GM12878 (cell line): Measurements from ENCODE around the gene SLC7A1. TPM values are rescaled to one million over a fixed set of nuclear protein-coding genes. Genes with fewer than 3 reads are reported as not detected.

Experiments used
- CBX3 ChIP-seq: fragments of 200-600 bp; sonication (generic); IDR thresholded peaks from 2 replicates; pipeline ENCODE4 v1.6.1; 2016; ENCODE audit warnings: low read depth, borderline replicate concordance
- IKZF2 ChIP-seq, 2 experiments: fragments of 450-650 bp; IDR thresholded peaks; 2 replicates each; pipeline ENCODE4 v1.6.1; 2017; ENCODE audit warnings: mild to moderate bottlenecking in 2 of 2, moderate library complexity in 2 of 2
- MYB ChIP-seq: fragments of 150-350 bp; IDR thresholded peaks from 2 replicates; pipeline ENCODE4 v1.6.1; 2014; ENCODE audit warnings: mild to moderate bottlenecking, low read depth, low read length, borderline replicate concordance
- PBX3 ChIP-seq: IDR thresholded peaks from 2 replicates; pipeline ENCODE4 v1.6.1; 2011; ENCODE audit warnings: mild to moderate bottlenecking, low read depth, low read length, moderate library complexity; ENCODE audit not compliant: insufficient replicate concordance
- SREBF2 ChIP-seq: IDR thresholded peaks from 2 replicates; pipeline ENCODE4 v1.6.1; 2012; ENCODE audit warnings: mild to moderate bottlenecking, low read length
- polyA plus RNA-seq, 11 experiments: library from polyadenylated mRNA; depleted of rRNA in 4 of 11; unstranded in 6 of 11; stranded (reverse) in 5 of 11; fragments of >200 nt; fragmentation: Nextera tagmentation in 4 of 11; fragmentation: Illumina TruSeq in 1 of 11; extraction: Ambion mirVana in 4 of 11; extraction: Trizol in 1 of 11; gene quantifications; 1 replicate in 1 of 11; 2 replicates in 10 of 11; pipeline versions ENCODE4 v1.2.1 to v1.2.3, GENCODE V29; 2011 to 2016; ENCODE audit warnings: inconsistent platforms in 2 of 11, missing spikeins in 2 of 11, low read depth in 1 of 11
- total RNA-seq, 4 experiments: library from RNA; depleted of rRNA in 3 of 4; stranded (reverse); fragments of >200 nt in 3 of 4; fragmentation: Illumina TruSeq in 1 of 4; extraction: Trizol in 1 of 4; gene quantifications; 2 replicates each; pipeline versions ENCODE4 v1.2.1 to v1.2.3, GENCODE V29; 2013 to 2021

SLC7A1 gene
- total and polyA plus RNA-seq, 10 of the 15 experiments (the other 5 are each of a cell fraction or from before 2014, with no cell fraction given), result 6.4 to 91.7 (median 23.4) TPM

DNA sequence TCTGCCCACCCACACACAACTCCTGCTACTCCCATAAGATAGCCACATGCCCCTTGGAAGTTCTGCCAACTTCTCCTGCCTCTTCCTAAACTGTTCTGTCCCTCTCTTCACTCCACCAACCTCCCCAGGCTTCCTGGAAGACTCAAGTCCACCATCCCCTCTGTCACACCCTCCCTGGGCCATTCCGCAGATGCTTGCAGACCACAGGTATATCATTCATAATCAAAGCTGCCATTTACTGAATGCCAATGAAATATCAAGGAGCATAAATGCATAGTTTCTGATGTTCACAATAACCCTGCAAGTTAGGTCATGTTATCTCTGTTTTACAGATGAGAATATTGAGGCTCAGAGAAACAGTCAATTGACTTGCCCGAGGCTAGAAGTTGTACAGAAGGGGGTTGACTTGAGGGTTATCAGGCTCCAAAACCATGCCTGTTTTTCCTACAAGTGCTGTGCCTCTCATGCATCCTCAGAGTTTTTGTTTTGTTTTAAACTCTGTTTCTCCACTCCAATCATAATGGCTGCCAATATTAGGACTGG is 135.6 kb downstream of the SLC7A1 start (continued):
- TF ChIP-seq PBX3 (no peak), MYB (no peak), CBX3 (no peak), SREBF2 (no peak), IKZF2 (IDR thresholded peaks at IDR 0.05) (no peak)
- TF ChIP-seq, all 136 proteins: peak for 0
